ENCODE data around the gene INPP5E.
"Not testable (repeated sequence)": the region's sequence is repeated elsewhere in the genome, so short reads cannot be mapped to it uniquely, and the experiment has no call there.

The INPP5E gene

GRCh38 chr9:136426787-136427186 lies 12.9 kb downstream of the INPP5E start:
- no peak for DNase-seq

GRCh38 chr9:136425367-136425766 lies 14.3 kb downstream of the INPP5E start:
- DNase-seq: not testable (repeated sequence)

- DNase-seq: no peak
These were observed 14.8 kb downstream of the INPP5E start for GRCh38 chr9:136424750-136425362.

GRCh38 chr9:136423432-136424146 lies 16.1 kb downstream of the INPP5E start:
- DNase-seq: no peak

- DNase-seq: no peak
These were observed 16.8 kb downstream of the INPP5E start for GRCh38 chr9:136422876-136423275.

GRCh38 chr9:136421791-136422190 lies 17.9 kb downstream of the INPP5E start:
- no peak for DNase-seq

- no peak for DNase-seq
These were observed 20.6 kb downstream of the INPP5E start for GRCh38 chr9:136419092-136419420.

GRCh38 chr9:136418182-136419091 lies 21.2 kb downstream of the INPP5E start:
- no peak for DNase-seq

- no peak for DNase-seq
These were observed 22.7 kb downstream of the INPP5E start for GRCh38 chr9:136416914-136417313.

- no peak for DNase-seq
These were observed 23.2 kb downstream of the INPP5E start for GRCh38 chr9:136416427-136416826.

GRCh38 chr9:136412962-136413361 lies 26.7 kb downstream of the INPP5E start:
- no peak for DNase-seq

- no peak for DNase-seq
These were observed 28.3 kb downstream of the INPP5E start for GRCh38 chr9:136411378-136411777.

GRCh38 chr9:136410500-136411287 lies 29.0 kb downstream of the INPP5E start, which contains the start of the genes ENTR1 and PMPCA:
Gene ENTR1 (minus strand): TSS chr9:136410614. CDS start chr9:136410397, 217 bp downstream.
Gene PMPCA (plus strand): TSS chr9:136410658. CDS start chr9:136410669, 11 bp downstream.
- peak; percentile 72 for DNase-seq

GRCh38 chr9:136409557-136410455 lies 29.8 kb downstream of the INPP5E start:
- no peak for DNase-seq

GRCh38 chr9:136407911-136408310 lies 31.7 kb downstream of the INPP5E start:
- no peak for DNase-seq

GRCh38 chr9:136407061-136407460 lies 32.6 kb downstream of the INPP5E start:
- not testable (repeated sequence) for DNase-seq

- DNase-seq: not testable (repeated sequence)
These were observed 33.7 kb downstream of the INPP5E start for GRCh38 chr9:136405904-136406303.

GRCh38 chr9:136405481-136405880 lies 34.2 kb downstream of the INPP5E start:
- DNase-seq: no peak

- DNase-seq: no peak
These were observed 34.9 kb downstream of the INPP5E start for GRCh38 chr9:136404801-136405136.

- no peak for DNase-seq
These were observed 35.5 kb downstream of the INPP5E start for GRCh38 chr9:136403915-136404800.

- peak; percentile 42 for DNase-seq
These were observed 36.1 kb downstream of the INPP5E start for GRCh38 chr9:136403538-136403914.

Data from NK-92 treated with Interleukin-12 subunit alpha and Interleukin-12 subunit beta, amount 100 ng/mL, for 24 hours (cell line).